H9 (cell line): Measurements from ENCODE around the gene GJB4. TPM values are rescaled to one million over a fixed set of nuclear protein-coding genes. Genes with fewer than 3 reads are reported as not detected.

Source experiments
- DNase-seq: peaks from one replicate; pipeline ENCODE4 v3.0.0-alpha.2; 2017
- H2AFZ ChIP-seq: one replicate; pipeline ENCODE4 v1.6.1; 2013; ENCODE audit warnings: mild to moderate bottlenecking, low read length, control low read depth, moderate library complexity
- H2AK5ac ChIP-seq: 2 replicates; pipeline ENCODE4 v1.6.1; 2013; ENCODE audit warnings: low read length, control low read depth, mixed read lengths; ENCODE audit not compliant: insufficient read length
- H2BK120ac ChIP-seq: one replicate; pipeline ENCODE4 v1.6.1; 2013; ENCODE audit warnings: low read depth, mild to moderate bottlenecking, low read length, control low read depth, inconsistent platforms; ENCODE audit not compliant: poor library complexity, severe bottlenecking
- H2BK12ac ChIP-seq: 2 replicates; pipeline ENCODE4 v1.6.1; 2013; ENCODE audit warnings: low read length, control low read depth, mixed read lengths, low read depth; ENCODE audit not compliant: insufficient read length
- H2BK15ac ChIP-seq: 2 replicates; pipeline ENCODE4 v1.6.1; 2013; ENCODE audit warnings: low read depth, low read length, control low read depth
- H2BK20ac ChIP-seq: one replicate; pipeline ENCODE4 v1.6.1; 2013; ENCODE audit warnings: low read depth, mild to moderate bottlenecking, low read length, control low read depth, inconsistent platforms; ENCODE audit not compliant: poor library complexity, severe bottlenecking
- H2BK5ac ChIP-seq: 2 replicates; pipeline ENCODE4 v1.6.1; 2013; ENCODE audit warnings: low read length, control low read depth, mixed read lengths; ENCODE audit not compliant: insufficient read length
- H3K14ac ChIP-seq: 2 replicates; pipeline ENCODE4 v1.6.1; 2013; ENCODE audit warnings: low read length, control low read depth; ENCODE audit not compliant: insufficient read depth
- H3K18ac ChIP-seq: 2 replicates; pipeline ENCODE4 v1.6.1; 2013; ENCODE audit warnings: low read depth, mild to moderate bottlenecking, mixed read lengths, low read length, control low read depth; ENCODE audit not compliant: insufficient read length
- H3K23ac ChIP-seq: 2 replicates; pipeline ENCODE4 v1.6.1; 2013; ENCODE audit warnings: low read length, control low read depth, mixed read lengths, low read depth; ENCODE audit not compliant: insufficient read length
- H3K23me2 ChIP-seq: 2 replicates; pipeline ENCODE4 v1.6.1; 2013; ENCODE audit warnings: low read depth, mild to moderate bottlenecking, mixed read lengths, low read length, control low read depth; ENCODE audit not compliant: insufficient read length, poor library complexity, severe bottlenecking
- H3K27ac ChIP-seq: 2 replicates; pipeline ENCODE4 v1.5.1; 2013; ENCODE audit warnings: low read length, control low read depth, mixed read lengths, low read depth; ENCODE audit not compliant: insufficient read length
- H3K27me3 ChIP-seq: 2 replicates; pipeline ENCODE4 v1.6.1; 2013; ENCODE audit warnings: low read length, control low read depth, inconsistent platforms; ENCODE audit not compliant: insufficient read depth
- H3K4ac ChIP-seq: 2 replicates; pipeline ENCODE4 v1.6.1; 2013; ENCODE audit warnings: low read depth, mild to moderate bottlenecking, control low read depth, inconsistent platforms, low read length, moderate library complexity
- H3K4me1 ChIP-seq: 2 replicates; pipeline ENCODE4 v1.6.1; 2013; ENCODE audit warnings: low read length, control low read depth, inconsistent platforms; ENCODE audit not compliant: insufficient read depth
- H3K4me2 ChIP-seq: 2 replicates; pipeline ENCODE4 v1.6.1; 2013; ENCODE audit warnings: low read length, control low read depth, mixed read lengths; ENCODE audit not compliant: insufficient read length, insufficient read depth
- H3K56ac ChIP-seq: 2 replicates; pipeline ENCODE4 v1.6.1; 2013; ENCODE audit warnings: low read depth, mild to moderate bottlenecking, mixed read lengths, low read length, control low read depth; ENCODE audit not compliant: insufficient read length
- H3K79me1 ChIP-seq: 2 replicates; pipeline ENCODE4 v1.6.1; 2013; ENCODE audit warnings: low read depth, mild to moderate bottlenecking, moderate library complexity, low read length, control low read depth, inconsistent platforms; ENCODE audit not compliant: insufficient read depth, poor library complexity, severe bottlenecking
- H3K79me2 ChIP-seq: 2 replicates; pipeline ENCODE4 v1.6.1; 2013; ENCODE audit warnings: low read length, control low read depth, inconsistent platforms; ENCODE audit not compliant: insufficient read depth
- H3K9ac ChIP-seq: 2 replicates; pipeline ENCODE4 v1.6.1; 2013; ENCODE audit warnings: low read length, control low read depth, mixed read lengths; ENCODE audit not compliant: insufficient read length; ENCODE audit errors: extremely low read depth
- H3K9me3 ChIP-seq: one replicate; pipeline ENCODE4 v1.6.1; 2013; ENCODE audit warnings: low read depth, low read length, inconsistent platforms; ENCODE audit not compliant: control insufficient read depth
- H3T11ph ChIP-seq: one replicate; pipeline ENCODE4 v1.6.1; 2013; ENCODE audit warnings: mild to moderate bottlenecking, low read length, control low read depth, inconsistent platforms
- H4K20me1 ChIP-seq: one replicate; pipeline ENCODE4 v1.6.1; 2013; ENCODE audit not compliant: control insufficient read depth, insufficient read length, insufficient read depth
- H4K5ac ChIP-seq: 2 replicates; pipeline ENCODE4 v1.6.1; 2013; ENCODE audit warnings: low read depth, mild to moderate bottlenecking, mixed read lengths, low read length, control low read depth; ENCODE audit not compliant: insufficient read length
- H4K8ac ChIP-seq: replicated peaks from 2 replicates; pipeline ENCODE4 v1.6.1; 2013; ENCODE audit warnings: low read length, control low read depth, mixed read lengths, low read depth; ENCODE audit not compliant: insufficient read length
- H4K91ac ChIP-seq: 2 replicates; pipeline ENCODE4 v1.6.1; 2013; ENCODE audit warnings: low read depth, mild to moderate bottlenecking, moderate library complexity, mixed read lengths, low read length, control low read depth; ENCODE audit not compliant: insufficient read length
- H3K27ac Mint-ChIP-seq, 3 experiments: 2 replicates in 2 of 3; 3 replicates in 1 of 3; pipeline ENCODE4 v1.8.0; 2020 to 2021; ENCODE audit warnings: mixed read lengths in 3 of 3, mild to moderate bottlenecking in 1 of 3, moderate library complexity in 1 of 3
- H3K27me3 Mint-ChIP-seq: 2 replicates; pipeline ENCODE4 v1.8.0; 2021; ENCODE audit warnings: low read depth, mild to moderate bottlenecking, moderate library complexity, mixed read lengths
- H3K36me3 Mint-ChIP-seq, 3 experiments: 2 replicates in 2 of 3; 3 replicates in 1 of 3; pipeline ENCODE4 v1.8.0; 2020 to 2021; ENCODE audit warnings: low read depth in 3 of 3, mixed read lengths in 3 of 3; ENCODE audit not compliant: insufficient read depth in 1 of 3
- H3K4me1 Mint-ChIP-seq, 2 experiments: 2 replicates each; pipeline ENCODE4 v1.8.0; 2020; ENCODE audit warnings: mixed read lengths in 2 of 2
- H3K4me3 Mint-ChIP-seq, 2 experiments: 2 replicates in 1 of 2; 3 replicates in 1 of 2; pipeline ENCODE4 v1.8.0; 2020 to 2021; ENCODE audit warnings: mild to moderate bottlenecking in 2 of 2, mixed read lengths in 2 of 2, moderate library complexity in 1 of 2
- H3K9me3 Mint-ChIP-seq, 2 experiments: 2 replicates in 1 of 2; 3 replicates in 1 of 2; pipeline ENCODE4 v1.8.0; 2020; ENCODE audit warnings: mild to moderate bottlenecking in 2 of 2, mixed read lengths in 2 of 2, moderate library complexity in 1 of 2
- WGBS: extraction: QIAGEN DNeasy Blood & Tissue Kit; methylation state at CpG from one replicate; pipeline ENCODE4 v1.1.7; 2013; ENCODE audit warnings: missing lambda C conversion rate, low lambda C conversion rate, mixed read lengths; ENCODE audit not compliant: insufficient read length; ENCODE audit errors: extremely low coverage; 5-methylcytosine and 5-hydroxymethylcytosine counted together
- total RNA-seq: library from RNA; stranded (reverse); gene quantifications from 2 replicates; pipeline ENCODE4 v1.2.1, GENCODE V29; 2021
- TF ChIP-seq, protein P1 (sequence below): fragments of 200-600 bp; sonication (generic); conservative IDR thresholded peaks from 3 replicates; pipeline ENCODE4 v1.8.0; 2021; ENCODE audit warnings: antibody characterized with exemption, mild to moderate bottlenecking

The GJB4 gene
- total RNA-seq, 1 experiment from 2014 or later: not detected

DNA sequence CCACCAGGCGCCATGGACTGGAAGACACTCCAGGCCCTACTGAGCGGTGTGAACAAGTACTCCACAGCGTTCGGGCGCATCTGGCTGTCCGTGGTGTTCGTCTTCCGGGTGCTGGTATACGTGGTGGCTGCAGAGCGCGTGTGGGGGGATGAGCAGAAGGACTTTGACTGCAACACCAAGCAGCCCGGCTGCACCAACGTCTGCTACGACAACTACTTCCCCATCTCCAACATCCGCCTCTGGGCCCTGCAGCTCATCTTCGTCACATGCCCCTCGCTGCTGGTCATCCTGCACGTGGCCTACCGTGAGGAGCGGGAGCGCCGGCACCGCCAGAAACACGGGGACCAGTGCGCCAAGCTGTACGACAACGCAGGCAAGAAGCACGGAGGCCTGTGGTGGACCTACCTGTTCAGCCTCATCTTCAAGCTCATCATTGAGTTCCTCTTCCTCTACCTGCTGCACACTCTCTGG, 25.2 kb downstream of the GJB4 start:
- no CpG with 5 or more reads among the region's 28 CpGs for WGBS
- H2AFZ ChIP-seq: no peak overlapping the region
- H2BK120ac ChIP-seq: no peak overlapping the region
- Mint-ChIP-seq H3K9me3 (no peaks in the 10 kb centered on the region; a peak in 1 of 5 replicates), H3K4me3 (no peak overlapping the region), H3K27me3 (peaks cover 37% of the 10 kb centered on the region), H3K36me3 (no peaks in the 10 kb centered on the region), H3K4me1 (peaks cover 13 to 16% of the 10 kb centered on the region in 2 experiments), H3K27ac (no peak overlapping the region)
- no peak overlapping the region for H3K27ac ChIP-seq
- H3K79me2 ChIP-seq: no peaks in the 10 kb centered on the region
- H3K23ac ChIP-seq: no peak overlapping the region
- H2BK15ac ChIP-seq: no peak overlapping the region
- H3K27me3 ChIP-seq: peaks cover 4% of the 10 kb centered on the region; the same call in 1 of the 2 replicates
- H3K4me2 ChIP-seq: no peak overlapping the region
- no peak overlapping the region for H3K9ac ChIP-seq
- H3K4me1 ChIP-seq: 0 out of 2 replicates have a peak, but pooled peaks cover 3% of the 10 kb centered on the region
- H2BK5ac ChIP-seq: no peak overlapping the region
- no peaks in the 10 kb centered on the region for H3K79me1 ChIP-seq
- no peak overlapping the region for H4K5ac ChIP-seq
- no peak overlapping the region for H3K14ac ChIP-seq
- no peak for DNase-seq
- TF ChIP-seq, protein P1, sequence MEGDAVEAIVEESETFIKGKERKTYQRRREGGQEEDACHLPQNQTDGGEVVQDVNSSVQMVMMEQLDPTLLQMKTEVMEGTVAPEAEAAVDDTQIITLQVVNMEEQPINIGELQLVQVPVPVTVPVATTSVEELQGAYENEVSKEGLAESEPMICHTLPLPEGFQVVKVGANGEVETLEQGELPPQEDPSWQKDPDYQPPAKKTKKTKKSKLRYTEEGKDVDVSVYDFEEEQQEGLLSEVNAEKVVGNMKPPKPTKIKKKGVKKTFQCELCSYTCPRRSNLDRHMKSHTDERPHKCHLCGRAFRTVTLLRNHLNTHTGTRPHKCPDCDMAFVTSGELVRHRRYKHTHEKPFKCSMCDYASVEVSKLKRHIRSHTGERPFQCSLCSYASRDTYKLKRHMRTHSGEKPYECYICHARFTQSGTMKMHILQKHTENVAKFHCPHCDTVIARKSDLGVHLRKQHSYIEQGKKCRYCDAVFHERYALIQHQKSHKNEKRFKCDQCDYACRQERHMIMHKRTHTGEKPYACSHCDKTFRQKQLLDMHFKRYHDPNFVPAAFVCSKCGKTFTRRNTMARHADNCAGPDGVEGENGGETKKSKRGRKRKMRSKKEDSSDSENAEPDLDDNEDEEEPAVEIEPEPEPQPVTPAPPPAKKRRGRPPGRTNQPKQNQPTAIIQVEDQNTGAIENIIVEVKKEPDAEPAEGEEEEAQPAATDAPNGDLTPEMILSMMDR: no peak
- no peaks in the 10 kb centered on the region for H4K20me1 ChIP-seq
- H3K56ac ChIP-seq: no peak overlapping the region
- no peaks in the 10 kb centered on the region for H3K9me3 ChIP-seq
- H3T11ph ChIP-seq: no peak overlapping the region
- H3K18ac ChIP-seq: no peak overlapping the region
- peaks cover 13% of the 10 kb centered on the region for H3K23me2 ChIP-seq
- H4K91ac ChIP-seq: no peak overlapping the region
- no peak overlapping the region for H2BK20ac ChIP-seq
- no peak overlapping the region for H3K4ac ChIP-seq
- H4K8ac ChIP-seq: no peak overlapping the region
- H2AK5ac ChIP-seq: no peak overlapping the region
- no peak overlapping the region for H2BK12ac ChIP-seq
